Hematopoietic multipotent progenitor cell treated with erythropoietin and hydrocortisone succinate and interleukin-3 and kit ligand, for 6 days (in vitro differentiated cells): ENCODE data around the gene MDM2.
"Not testable (repeated sequence)": the region's sequence is repeated elsewhere in the genome, so short reads cannot be mapped to it uniquely, and the experiment has no call there.

Experiments
- DNase-seq: peaks from one replicate; pipeline ENCODE4 v3.0.0-alpha.2; 2015

The MDM2 gene

GRCh38 chr12:68807274-68807575, 752 bp upstream of the MDM2 start:
- not testable (repeated sequence) for DNase-seq

DNA sequence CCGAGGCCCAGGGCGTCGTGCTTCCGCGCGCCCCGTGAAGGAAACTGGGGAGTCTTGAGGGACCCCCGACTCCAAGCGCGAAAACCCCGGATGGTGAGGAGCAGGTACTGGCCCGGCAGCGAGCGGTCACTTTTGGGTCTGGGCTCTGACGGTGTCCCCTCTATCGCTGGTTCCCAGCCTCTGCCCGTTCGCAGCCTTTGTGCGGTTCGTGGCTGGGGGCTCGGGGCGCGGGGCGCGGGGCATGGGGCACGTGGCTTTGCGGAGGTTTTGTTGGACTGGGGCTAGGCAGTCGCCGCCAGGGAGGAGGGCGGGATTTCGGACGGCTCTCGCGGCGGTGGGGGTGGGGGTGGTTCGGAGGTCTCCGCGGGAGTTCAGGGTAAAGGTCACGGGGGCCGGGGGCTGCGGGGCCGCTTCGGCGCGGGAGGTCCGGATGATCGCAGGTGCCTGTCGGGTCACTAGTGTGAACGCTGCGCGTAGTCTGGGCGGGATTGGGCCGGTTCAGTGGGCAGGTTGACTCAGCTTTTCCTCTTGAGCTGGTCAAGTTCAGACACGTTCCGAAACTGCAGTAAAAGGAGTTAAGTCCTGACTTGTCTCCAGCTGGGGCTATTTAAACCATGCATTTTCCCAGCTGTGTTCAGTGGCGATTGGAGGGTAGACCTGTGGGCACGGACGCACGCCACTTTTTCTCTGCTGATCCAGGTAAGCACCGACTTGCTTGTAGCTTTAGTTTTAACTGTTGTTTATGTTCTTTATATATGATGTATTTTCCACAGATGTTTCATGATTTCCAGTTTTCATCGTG, 612 bp downstream of the MDM2 start:
- peak; percentile 87 for DNase-seq

DNA sequence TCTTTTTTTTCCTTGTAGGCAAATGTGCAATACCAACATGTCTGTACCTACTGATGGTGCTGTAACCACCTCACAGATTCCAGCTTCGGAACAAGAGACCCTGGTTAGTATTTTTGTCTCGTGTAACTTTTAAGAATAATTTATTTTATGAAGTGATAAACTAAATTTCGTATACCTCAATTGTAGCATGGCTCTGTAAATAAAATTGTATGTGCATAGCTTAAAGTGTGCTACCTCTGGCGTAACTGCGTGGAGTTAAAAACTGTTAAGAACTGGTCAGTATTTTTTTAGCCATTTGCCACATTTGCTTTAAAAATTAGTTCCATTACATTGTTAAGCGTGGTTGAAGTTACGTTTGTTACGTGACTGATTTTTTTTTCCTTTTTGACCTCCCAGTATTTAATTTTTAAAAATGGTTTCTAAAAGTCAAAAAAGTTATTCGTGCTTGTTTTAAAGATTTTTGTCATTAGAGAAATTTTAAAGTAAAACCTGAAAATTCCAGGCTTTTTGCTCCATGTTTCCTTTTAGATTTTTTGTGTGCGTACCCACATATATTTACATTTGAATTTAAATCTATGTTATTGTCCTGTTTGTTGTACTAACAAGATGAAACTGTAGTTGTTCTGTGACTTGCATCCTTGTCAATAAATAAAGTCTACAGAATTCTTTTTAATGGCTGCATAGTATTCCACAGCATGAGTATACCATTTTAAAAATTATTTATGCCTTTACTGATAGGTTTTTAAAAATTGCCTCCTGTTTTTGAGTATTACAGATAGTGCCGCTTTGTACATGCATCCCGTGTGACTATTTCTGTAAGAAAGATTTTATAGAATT, 1.4 kb downstream of the MDM2 start:
- no peak for DNase-seq

DNA sequence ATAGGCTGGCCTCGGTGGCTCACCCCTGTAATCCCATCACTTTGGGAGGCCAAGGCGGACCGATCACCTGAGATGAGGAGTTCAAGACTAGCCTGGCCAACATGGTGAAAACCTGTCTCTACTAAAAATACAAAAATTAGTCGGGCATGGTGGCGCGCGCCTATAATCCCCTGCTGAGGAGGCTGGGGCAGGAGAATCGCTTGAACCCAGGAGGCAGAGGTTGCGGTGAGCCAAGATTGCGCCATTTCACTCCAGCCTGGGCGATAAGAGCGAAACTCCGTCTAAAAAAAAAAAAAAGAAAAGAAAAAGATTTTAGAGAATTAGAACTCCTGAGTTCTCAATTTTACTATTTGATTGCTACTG, 2.0 kb downstream of the MDM2 start:
- not testable (repeated sequence) for DNase-seq

GRCh38 chr12:68811573-68811972, 3.6 kb downstream of the MDM2 start:
- not testable (repeated sequence) for DNase-seq

DNA sequence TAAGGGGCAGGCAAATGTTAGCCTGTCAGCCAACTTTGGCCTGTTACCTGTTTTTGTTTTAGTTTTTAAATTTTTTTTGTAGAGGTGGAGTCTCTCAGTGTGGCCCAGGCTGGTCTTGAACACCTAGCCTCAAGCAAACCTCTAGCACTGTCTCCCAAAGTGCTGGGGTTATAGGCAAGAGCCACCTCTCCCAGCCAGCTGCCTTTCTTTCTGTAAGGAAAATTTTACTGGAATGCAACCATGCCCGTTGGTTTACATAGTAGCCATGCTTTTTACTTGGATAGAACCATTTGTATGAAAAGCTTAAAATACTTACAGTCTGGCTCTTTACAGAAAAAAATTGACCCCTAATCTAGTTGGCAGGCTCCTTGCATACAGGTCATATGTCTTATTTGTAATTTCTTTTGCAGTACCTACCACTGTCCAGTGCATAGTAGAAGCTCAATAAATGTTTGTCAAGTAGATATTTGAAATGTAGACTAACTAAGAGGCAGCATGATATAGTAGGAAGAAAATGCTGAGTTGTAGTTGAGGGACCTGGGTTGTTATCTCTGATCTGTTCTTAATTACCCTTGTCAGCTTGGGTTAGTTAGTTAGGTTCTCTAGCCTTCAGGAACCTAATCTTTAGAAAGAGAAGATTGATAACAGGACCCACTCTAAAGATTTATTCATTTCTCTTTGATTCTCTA, 4.7 kb downstream of the MDM2 start:
- DNase-seq = peak; percentile 41

DNA sequence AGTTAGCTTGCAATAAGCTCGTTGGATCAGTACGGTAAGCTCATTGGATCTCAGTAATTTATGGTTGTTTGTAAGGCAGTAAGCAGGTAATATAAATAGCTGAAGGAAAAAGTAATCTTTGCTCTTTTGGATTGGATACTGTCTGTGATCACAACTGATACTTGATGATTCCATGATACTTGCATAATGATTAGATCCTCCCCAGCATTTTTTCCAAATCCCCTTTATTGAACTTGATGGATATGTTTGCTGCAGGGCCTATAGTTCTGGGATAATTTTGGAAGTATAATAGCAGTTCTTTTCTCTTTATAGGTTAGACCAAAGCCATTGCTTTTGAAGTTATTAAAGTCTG, 5.2 kb downstream of the MDM2 start:
- DNase-seq = no peak

DNA sequence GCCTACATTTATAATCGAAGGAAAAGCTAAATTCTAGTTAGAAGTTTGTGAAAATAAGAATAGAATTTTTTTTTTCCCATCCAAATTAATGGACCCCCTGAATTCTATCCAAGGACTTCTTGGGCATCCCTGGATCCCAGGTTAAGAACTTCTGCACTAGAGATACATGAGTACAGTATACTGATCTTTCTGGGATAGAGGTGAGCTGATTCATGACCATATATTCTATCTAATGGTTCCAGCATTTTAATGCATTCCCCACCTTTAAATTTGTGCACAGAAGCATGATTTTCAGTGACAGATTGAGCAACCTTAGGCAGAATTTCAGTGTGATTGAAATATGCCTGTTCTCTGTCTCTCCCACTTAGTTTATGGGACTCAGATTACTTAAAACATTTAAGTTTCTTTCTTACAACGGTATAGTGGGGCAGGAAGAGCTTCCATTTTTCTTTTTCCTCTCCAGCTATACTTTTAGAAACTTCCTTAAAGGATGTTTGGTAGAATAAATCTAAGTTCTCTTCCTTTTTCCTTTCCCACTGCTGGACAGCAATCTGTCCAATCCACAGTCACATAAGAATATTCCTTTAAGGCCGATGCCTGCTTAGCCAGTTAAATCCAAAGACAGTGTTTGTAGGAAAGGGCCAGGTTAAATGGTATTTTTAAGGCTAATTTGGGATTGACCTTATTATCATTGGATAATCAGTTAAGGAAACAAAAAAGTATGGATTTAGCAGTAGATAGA, 6.7 kb downstream of the MDM2 start:
- no peak for DNase-seq

- no peak for DNase-seq
Measured at GRCh38 chr12:68815232-68815927, 7.4 kb downstream of the MDM2 start.

- no peak for DNase-seq
Measured at GRCh38 chr12:68815928-68816800, 8.2 kb downstream of the MDM2 start.

DNA sequence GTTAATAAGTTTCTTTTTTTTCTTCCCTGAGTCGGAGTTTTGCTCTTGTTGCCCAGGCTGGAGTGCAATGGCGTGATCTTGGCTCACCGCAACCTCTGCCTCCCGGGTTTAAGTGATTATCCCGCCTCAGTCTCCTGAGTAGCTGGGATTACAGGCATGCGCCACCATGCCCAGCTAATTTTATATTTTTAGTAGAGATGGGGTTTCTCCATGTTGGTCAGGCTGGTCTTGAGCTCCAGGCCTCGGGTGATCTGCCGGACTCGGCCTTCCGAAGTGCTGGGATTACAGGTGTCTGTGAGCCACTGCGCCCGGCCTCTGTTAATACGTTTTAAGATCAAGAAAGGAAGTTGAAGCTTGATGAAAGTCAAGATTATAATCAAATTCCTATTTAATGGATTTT, 11.5 kb downstream of the MDM2 start:
- not testable (repeated sequence) for DNase-seq

DNA sequence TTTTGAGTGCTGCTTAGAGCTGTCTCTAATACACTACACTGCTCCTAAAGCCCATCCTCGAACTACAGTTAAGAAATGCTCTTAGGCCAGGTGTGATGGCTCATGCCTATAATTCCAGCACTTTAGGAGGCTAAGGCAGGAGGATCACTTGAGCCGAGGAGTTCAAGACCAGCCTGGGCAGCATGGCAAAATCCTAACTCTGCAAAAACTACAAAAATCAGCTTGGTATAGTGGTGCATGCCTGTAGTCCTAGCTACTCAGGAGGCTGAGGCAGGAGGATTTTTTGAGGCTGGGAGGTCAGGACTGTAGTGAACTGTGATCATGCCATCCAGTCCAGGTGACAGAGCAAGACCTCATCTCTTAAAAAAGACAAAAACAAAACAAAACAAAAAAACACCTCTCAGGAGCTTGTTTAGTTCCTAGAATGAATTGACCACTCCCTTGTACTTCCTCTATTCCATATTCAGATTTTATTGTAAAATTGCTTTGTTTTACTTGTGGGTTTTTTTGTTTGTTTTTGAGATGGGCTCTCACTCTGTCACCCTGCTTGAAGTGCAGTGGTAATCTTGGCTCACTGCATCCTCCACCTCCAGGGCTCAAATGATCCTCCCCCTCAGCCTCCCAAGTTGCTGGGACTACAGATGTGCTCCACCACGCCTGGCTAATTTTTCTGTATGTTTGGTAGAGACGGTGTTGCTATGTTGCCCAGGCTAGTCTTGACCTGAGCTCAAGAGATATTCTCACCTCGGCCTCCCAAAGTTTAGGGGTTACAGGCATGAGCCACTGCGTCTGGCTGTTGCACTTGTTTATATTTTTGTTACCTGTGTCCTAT, 13.6 kb downstream of the MDM2 start:
- DNase-seq = no peak

- no peak for DNase-seq
Measured at GRCh38 chr12:68823696-68824095, 15.7 kb downstream of the MDM2 start.

- no peak for DNase-seq
Measured at GRCh38 chr12:68824131-68824530, 16.2 kb downstream of the MDM2 start.

GRCh38 chr12:68824597-68825250, 16.7 kb downstream of the MDM2 start:
- DNase-seq = no peak

DNA sequence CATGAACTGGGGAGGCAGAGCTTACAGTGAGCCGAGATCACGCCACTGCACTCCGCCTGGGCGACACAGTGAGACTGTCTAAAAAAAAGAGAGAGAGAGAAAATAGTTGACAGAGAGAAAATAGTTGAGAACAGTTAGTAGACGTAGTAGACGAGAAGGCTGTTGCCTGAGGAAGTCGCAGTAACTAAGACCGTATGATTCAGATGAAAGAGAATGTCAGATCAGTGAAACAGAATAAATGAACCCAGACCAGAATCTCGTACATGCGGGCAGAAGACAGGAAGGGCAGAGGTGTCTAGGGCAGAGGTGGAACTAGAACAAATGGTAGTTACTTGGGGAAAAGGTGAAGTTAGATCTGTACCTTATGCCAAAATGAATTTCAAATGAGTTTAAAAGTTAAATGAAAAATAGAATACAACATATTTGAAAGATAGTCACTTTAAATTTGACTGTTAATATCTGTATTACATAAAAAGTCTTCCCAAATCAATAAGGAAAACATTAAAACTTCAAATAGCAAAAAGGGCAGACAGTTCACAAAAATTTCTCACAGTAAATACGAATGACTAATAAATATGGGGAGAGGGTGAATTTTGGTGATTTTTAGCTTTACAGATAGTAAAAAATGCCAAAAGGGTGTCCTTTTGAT, 17.7 kb downstream of the MDM2 start:
- no peak for DNase-seq

DNA sequence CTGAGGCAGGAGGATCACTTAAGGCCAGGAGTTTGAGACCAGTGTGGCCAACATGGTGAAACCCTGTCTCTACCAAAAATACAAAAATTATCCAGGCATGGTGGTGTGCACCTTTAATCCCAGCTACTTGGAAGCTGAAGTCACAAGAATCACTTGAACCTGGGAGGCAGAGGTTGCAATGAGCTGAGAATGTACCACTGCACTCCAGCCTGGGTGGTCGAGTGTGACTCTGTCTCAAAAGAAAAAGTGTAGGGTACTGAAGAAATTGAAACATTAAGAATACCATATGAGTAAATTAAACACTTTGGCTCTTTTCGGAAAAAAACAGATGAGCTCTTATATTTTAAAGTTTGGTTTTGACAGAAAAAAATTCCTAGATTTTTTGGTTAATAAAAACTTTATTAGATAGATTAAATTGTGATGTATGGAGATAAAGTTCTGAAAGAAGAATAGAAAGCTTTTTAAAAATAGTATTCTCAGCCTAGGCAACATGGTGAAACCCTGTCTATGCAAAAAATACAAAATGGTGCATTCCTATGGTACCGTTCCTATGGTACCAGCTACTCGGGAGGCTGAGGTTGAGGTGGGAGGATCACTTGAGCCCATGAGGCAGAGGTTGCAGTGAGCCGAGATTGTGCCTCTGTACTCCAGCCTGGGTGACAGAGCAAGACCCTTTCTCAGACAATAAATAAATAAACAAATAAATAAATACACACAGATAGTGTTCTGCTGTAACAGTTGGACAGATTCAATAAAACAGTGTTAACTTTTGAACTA, 20.1 kb downstream of the MDM2 start:
- no peak for DNase-seq

DNA sequence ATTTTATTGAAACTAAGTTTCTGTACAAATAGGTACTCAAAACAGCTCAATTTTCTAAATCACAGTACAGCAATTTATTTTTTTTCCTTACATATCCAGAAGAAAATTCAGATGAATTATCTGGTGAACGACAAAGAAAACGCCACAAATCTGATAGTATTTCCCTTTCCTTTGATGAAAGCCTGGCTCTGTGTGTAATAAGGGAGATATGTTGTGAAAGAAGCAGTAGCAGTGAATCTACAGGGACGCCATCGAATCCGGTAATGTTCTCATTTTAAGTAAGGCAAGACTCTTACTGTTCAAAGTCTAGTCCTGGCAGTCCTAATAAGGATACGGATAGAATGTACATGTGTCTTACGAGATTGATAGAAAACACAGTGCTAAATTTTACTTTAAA, 20.7 kb downstream of the MDM2 start:
- no peak for DNase-seq

DNA sequence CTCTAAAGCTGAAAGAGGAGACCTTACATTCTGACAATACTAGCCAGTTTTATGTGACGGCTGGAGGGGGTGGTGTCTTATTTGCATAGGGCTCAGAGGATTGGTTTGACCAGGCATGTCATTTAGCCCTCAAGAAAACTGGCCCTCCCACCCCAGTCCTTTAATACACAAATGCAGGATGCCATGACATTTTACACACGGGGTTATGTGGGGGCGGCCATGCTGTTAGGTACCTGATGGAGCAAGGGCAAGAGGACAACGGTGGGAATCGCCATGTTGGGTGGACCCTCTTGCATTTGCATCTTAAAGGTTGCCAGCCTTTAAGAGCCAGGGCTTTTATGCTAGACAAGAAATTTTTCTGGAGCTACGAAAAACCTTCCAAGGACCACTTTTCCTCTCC, 23.3 kb downstream of the MDM2 start:
- peak; percentile 14 for DNase-seq
